ENCODE results near the gene TMEM176A. TPM values are rescaled to one million over a fixed set of nuclear protein-coding genes. Genes with fewer than 3 reads are reported as not detected.

The TMEM176A gene
- total and polyA plus RNA-seq, 2 of the 8 experiments (the other 6 are each of a cell fraction or from before 2014, with no cell fraction given), result 1.3 to 1.5 TPM

DNA sequence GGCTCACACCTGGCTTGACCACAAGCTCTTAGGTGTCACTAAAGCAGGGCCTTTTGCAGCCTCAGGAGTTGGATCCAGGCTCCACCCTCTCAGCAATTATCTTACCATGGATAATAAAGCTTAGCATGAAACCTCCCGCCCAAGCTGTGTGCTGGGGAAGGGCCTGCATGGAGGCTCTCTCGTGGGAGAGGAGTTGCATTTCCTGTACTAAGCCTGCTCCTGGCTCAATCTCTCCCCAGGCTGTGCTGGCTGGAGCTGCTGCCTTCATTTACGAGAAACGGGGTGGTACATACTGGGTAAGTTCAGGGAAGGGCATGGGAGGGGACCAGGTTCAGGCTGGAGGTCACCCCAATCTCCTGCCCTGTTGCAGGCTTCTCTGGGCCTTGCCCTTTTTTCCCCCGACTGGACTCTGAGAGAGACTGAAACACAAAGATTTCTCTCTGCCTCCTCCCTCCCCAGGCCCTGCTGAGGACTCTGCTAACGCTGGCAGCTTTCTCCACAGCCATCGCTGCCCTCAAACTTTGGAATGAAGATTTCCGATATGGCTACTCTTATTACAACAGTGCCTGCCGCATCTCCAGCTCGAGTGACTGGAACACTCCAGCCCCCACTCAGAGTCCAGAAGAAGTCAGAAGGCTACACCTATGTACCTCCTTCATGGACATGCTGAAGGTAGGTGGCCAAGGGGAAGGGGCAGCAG is 2.7 kb downstream of the TMEM176A start (continued):
- no peak for TF ChIP-seq ASH2L (IDR thresholded peaks at IDR 0.05; ENCODE audit: low read length)
- TF ChIP-seq SP4 (IDR thresholded peaks at IDR 0.05; ENCODE audit: low read length), result no peak
- TF ChIP-seq TCF12 (IDR thresholded peaks at IDR 0.05; ENCODE audit: low read depth, low read length), result no peak
- TF ChIP-seq SUZ12 (IDR thresholded peaks at IDR 0.05; ENCODE audit: low read length), result no peak
- no peak for TF ChIP-seq JUN (IDR thresholded peaks at IDR 0.05; ENCODE audit: low read depth, low read length)
- no peak for TF ChIP-seq JUND (IDR thresholded peaks at IDR 0.05; ENCODE audit: low read length)
- no peak for TF ChIP-seq POLR2A (IDR thresholded peaks at IDR 0.05; ENCODE audit: control extremely low read depth in 1 of 2, low read depth in 2 of 2, low read length in 2 of 2)
